Raji (cell line): ENCODE results near the gene WNT11.

Experiments
- POLR2A ChIP-seq: IDR thresholded peaks from 2 replicates; pipeline ENCODE4 v1.6.1; 2011; ENCODE audit warnings: low read depth, low read length, control low read depth; ENCODE audit not compliant: insufficient read depth

The WNT11 gene

DNA sequence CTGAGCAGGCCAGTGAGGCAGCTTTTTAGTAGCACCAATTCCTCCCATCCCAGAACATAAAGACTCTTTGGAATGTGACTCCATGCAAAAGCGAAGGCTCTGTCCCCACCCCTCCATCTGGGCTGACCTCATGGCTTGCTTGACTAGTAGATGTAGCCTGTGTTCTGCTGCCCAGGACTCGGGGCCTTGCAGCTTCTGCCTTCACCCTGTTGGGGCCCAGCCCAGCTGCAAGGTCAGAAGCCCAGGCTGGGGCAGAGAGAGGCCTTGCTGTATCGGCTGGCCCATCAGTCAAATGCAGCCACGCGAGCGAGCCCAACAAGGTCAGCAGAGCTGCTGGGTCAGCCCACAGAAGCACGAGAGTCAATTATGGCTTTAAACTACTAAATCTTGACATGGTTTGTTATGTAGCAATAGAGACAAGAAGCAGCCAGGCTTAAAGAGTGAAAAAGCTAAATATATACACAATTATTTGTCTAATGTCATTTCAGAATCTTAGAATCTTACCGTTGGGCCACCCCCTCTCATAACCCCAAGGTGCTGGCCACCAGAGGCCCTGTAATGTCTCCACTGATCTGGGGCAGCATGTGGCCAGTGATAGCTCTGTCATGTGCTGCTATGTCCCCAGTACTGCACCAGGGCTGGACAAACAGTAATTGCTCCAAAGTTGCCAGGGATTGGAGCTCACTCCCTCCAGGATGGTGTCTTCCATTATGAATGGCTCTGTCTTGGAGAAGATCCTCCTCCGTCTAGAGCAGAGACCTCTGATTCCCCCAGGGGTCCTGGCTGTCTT is 10.4 kb upstream of the WNT11 start:
- TF ChIP-seq POLR2A, result no peak

GRCh38 chr11:76215941-76216340 is 9.6 kb upstream of the WNT11 start:
- no peak for TF ChIP-seq POLR2A

DNA sequence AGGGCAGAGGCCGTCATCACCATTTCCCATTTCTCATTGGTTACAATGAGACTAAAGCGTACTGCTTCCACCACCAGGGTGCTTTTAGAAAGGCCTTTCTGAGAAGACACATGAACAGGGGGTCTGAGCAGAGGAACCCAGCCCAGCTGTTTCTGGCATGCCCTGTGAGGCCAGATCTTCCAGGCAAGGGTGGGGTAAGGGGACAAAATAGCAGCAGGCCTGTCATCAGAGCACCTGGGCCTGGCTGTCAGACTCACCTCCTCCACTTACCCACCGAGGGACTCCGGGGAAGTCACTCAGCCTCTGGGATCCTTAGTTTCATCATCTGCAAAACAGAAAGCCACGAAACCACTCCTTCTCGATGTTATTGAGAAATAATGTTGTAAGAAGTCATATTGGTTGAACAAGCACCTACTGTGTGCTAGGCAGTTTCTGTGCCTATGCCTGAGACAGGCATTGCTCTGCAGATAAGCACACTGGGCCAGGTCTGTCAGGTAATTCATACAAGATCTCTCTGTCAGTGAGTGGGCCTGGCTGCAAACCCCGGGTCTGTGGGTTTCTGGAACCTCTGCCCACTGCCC is 8.8 kb upstream of the WNT11 start:
- TF ChIP-seq POLR2A, result no peak

DNA sequence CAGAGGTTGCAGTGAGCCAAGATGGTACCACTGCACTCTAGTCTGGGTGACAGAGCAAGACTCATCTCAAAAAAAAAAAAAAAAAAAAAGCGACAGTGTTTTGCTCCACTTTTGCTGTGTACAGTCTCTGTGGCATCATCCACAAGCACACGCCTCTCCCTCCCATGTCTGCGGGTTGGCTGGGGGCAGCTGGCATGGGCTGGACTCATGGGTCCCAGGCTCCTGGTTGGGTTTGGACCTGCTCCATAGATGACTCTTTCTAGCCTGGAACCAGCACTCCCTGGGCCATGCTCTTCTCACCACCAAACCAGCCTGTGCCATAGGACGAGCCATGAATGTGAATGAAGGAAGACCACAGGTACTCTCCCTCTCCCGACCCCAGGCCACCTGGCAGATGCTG is 7.9 kb upstream of the WNT11 start:
- no peak for TF ChIP-seq POLR2A

GRCh38 chr11:76212086-76213035 is 6.1 kb upstream of the WNT11 start:
- TF ChIP-seq POLR2A, result no peak

DNA sequence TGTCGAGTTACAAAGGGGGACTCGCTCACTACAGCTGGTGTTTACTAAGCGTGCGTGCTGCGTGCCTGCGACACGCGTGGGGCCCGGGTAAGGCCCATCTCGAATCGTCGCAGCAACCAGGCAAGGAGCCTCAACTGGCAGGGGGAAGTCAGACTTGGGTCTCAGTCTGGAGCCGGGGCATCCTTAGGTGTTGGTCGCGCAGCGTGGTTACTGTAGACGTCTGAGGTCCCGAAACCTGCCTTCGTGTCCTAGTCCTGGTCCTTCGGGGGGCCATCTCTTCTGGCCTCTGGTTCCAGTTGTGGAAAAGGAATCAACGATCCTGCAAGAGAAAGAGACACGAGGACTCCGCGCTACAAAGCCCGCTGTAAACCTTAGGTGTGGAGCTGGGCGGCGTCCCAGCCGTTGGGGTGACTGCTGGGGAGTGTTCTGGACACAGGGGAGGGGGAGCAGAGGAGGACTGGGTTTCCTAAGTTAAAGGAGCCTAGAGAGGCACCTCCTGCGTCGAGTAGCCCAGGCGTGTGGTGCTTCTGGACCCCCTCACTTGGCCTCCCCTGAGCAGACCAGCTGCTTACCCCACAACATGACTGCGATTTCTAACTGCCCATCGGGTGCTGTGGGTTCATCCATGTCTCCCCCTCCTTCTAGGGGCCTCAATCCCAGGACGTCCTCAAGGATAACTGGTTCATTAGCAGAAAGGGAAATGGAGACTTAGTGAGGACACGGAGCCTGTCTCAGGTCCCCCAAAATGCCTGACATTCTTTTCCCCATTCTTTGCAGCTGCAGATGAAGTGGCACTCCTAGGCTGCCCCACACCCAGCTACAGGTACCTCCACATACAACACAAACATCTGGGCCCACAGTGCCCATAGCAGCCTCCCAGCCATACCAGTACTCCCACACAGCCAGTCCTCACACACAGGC is 4.9 kb upstream of the WNT11 start:
- TF ChIP-seq POLR2A, result no peak

DNA sequence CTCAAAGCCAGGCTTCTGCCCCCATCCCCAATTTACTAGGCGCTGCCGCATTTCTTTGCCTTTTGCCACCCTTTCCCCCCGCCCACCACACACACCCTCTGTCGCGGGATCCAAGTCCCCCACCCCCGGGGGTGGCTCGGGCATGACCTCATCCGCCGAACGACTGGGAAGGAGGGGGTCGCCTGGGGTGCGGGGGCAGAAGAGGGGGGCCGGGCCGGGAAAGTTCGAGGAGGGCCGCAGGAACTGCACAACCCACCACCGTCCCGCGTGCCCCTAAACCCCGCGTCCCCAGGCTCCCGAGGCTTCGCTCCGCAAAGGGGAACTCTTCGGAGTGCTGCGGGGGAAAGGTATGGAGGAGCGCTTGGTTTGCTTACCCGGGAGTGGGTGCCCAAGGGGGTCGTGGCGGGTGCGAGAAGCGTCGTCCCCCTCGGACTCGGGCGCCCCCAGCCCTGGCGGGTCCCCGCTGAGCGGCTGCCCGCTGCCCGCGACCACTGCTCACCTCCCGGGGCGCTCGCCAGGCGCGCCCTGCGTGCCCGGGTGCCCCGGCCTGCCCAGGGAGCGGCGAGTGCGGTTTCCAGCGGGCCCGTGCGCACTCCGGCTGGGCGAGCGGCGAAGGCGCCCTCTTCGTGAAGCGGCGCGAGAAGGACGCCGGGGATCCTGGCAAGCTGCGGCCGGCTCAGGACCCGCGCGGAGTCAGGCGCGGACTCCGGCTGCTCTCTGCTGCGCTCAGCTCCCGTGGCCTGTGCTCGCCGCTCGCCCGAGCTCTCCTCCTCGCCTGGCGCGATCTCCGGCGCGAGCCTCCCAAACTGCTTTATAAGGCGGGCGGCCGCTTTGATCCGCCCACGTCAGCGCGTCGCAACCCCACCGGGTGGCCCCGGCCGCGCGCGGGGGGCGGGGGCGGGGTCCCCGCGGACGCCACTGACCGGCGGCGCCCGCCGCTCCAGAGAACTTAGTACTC is 4.0 kb upstream of the WNT11 start:
- no peak for TF ChIP-seq POLR2A

GRCh38 chr11:76209375-76209972 is 3.2 kb upstream of the WNT11 start:
- TF ChIP-seq POLR2A, result no peak

GRCh38 chr11:76208438-76209374 is 2.4 kb upstream of the WNT11 start:
- TF ChIP-seq POLR2A, result no peak

GRCh38 chr11:76207642-76208401 is 1.5 kb upstream of the WNT11 start:
- no peak for TF ChIP-seq POLR2A

DNA sequence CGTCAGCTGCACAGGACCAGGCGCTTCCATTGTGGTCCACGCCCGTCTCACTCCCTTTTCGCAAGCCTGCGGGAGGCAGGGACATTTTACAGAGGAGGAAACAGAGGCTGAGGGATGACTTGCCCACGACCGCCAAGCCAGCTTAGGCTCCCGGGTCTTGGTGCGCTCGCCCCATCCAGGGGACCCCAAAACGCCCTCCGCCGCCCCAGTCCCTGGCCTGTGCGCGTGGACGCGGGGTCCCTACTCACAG is 300 bp downstream of the WNT11 start:
- no peak for TF ChIP-seq POLR2A

DNA sequence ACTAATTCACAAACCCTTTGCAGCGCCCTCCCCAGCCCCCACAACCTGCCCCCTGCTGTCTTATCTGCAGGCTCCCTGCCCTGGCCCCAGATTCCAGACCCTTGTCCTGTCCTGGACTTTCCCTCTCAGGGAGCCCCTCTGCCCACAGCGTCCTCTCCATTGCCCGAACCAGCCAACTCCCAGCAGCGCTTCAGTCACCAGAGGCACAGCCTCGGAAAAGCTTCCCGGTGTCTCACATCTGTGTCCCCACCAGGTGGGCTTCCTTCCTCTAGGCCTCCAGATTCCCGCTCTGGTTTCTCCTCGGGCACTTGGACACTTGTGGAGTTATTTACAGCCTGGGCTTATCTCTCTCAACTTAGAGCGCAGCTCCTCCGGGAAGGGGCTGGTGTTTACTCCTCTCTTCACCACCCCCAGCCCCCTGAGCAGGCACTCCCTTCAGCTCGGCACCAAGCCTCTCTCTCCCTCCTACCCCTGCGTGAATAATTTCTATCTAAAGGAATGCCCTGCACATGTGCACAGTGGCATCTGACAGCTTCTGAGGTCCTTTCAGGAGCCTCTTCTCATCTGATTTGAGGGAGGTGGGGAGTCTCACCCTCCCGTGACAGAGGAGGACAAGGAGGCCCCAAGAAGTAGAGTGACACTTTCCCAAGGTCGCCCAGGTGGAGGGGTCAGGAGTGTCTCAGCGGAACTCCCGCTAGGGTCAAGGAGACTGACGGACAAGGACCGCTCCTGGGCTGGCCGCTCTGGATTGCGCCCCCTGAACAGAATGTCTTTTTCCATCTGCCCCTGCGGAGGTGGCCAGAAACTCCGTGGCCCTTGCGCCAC is 838 bp downstream of the WNT11 start:
- no peak for TF ChIP-seq POLR2A
